K562 (cell line): Measurements from ENCODE around the gene HDAC5. TPM values are rescaled to one million over a fixed set of nuclear protein-coding genes. Genes with fewer than 3 reads are reported as not detected.

ENCODE experiments used
- CGGBP1 ChIP-seq: fragments of 250-450 bp; sonication (Bioruptor Pico); IDR thresholded peaks from 2 replicates; pipeline ENCODE4 v1.9.0; 2021; ENCODE audit warnings: mild to moderate bottlenecking
- CREB5 ChIP-seq: fragments of 250-450 bp; sonication (Bioruptor Pico); IDR thresholded peaks from 2 replicates; pipeline ENCODE4 v1.5.0; 2020; ENCODE audit warnings: mild to moderate bottlenecking
- E2F5 ChIP-seq: sonication (generic); formaldehyde crosslinking; IDR thresholded peaks from 2 replicates; pipeline ENCODE4 v1.8.0; 2022; ENCODE audit warnings: mild to moderate bottlenecking, missing genetic modification reagents
- FIP1L1 ChIP-seq: fragments of 200-400 bp; formaldehyde crosslinking; IDR thresholded peaks from 2 replicates; pipeline ENCODE4 v1.6.1; 2018; ENCODE audit warnings: mild to moderate bottlenecking, low read depth, low read length; ENCODE audit not compliant: poor library complexity, severe bottlenecking
- IRF2 ChIP-seq: sonication (generic); formaldehyde crosslinking; IDR thresholded peaks from 2 replicates; pipeline ENCODE4 v1.8.1; 2022; ENCODE audit warnings: mild to moderate bottlenecking, missing genetic modification reagents
- JUN ChIP-seq, 2 experiments: sonication (generic) in 1 of 2; formaldehyde crosslinking in 1 of 2; IDR thresholded peaks; 2 replicates each; pipeline versions ENCODE4 v1.6.1 to v1.8.0; 2012 to 2022; ENCODE audit warnings: borderline replicate concordance in 2 of 2, mild to moderate bottlenecking in 2 of 2, improper control_type of control experiment in 1 of 2, low read depth in 1 of 2, low read length in 1 of 2, missing genetic modification reagents in 1 of 2
- KDM4B ChIP-seq, 2 experiments: fragments of 450-650 bp in 1 of 2; sonication (generic) in 1 of 2; IDR thresholded peaks; 2 replicates each; pipeline ENCODE4 v1.6.1; 2016 to 2017; ENCODE audit warnings: borderline replicate concordance in 2 of 2, antibody characterized with exemption in 1 of 2, low read depth in 1 of 2, mild to moderate bottlenecking in 1 of 2
- LEF1 ChIP-seq: fragments of 450-650 bp; IDR thresholded peaks from 2 replicates; pipeline ENCODE4 v1.6.1; 2016; ENCODE audit warnings: mild to moderate bottlenecking
- MAZ ChIP-seq, 2 experiments: fragments of 450-650 bp in 1 of 2; sonication (generic) in 1 of 2; formaldehyde crosslinking; IDR thresholded peaks in 1 of 2; conservative IDR thresholded peaks in 1 of 2; 2 replicates each; pipeline versions ENCODE4 v1.4.0 to v1.5.0; 2020; ENCODE audit warnings: mild to moderate bottlenecking in 1 of 2, missing genetic modification reagents in 1 of 2
- MTA3 ChIP-seq: fragments of 450-650 bp; formaldehyde crosslinking; IDR thresholded peaks from 2 replicates; pipeline ENCODE4 v1.6.1; 2017; ENCODE audit warnings: mild to moderate bottlenecking, borderline replicate concordance
- MYC ChIP-seq, 2 experiments: fragments of 250-450 bp in 1 of 2; sonication (Bioruptor Pico) in 1 of 2; IDR thresholded peaks; 2 replicates each; pipeline versions ENCODE4 v1.5.1 to v1.6.1; 2012 to 2021; ENCODE audit warnings: low read depth in 2 of 2, borderline replicate concordance in 1 of 2, improper control_type of control experiment in 1 of 2, low read length in 1 of 2, mild to moderate bottlenecking in 1 of 2, moderate library complexity in 1 of 2
- NFRKB ChIP-seq: fragments of 450-650 bp; IDR thresholded peaks from 2 replicates; pipeline ENCODE4 v1.6.1; 2016; ENCODE audit warnings: low read depth
- NRF1 ChIP-seq, 2 experiments: fragments of 450-650 bp; IDR thresholded peaks in 1 of 2; conservative IDR thresholded peaks in 1 of 2; 2 replicates each; pipeline ENCODE4 v1.6.1; 2014; ENCODE audit warnings: mild to moderate bottlenecking in 2 of 2
- POLR2H ChIP-seq: IDR thresholded peaks from 2 replicates; pipeline ENCODE4 v1.6.1; 2016; ENCODE audit warnings: missing genetic modification characterization, low read depth, mild to moderate bottlenecking, control low read depth, missing compliant biosample characterization, moderate library complexity
- POLR3G ChIP-seq: IDR thresholded peaks from 2 replicates; pipeline ENCODE4 v1.6.1; 2011; ENCODE audit not compliant: insufficient read length, insufficient replicate concordance; ENCODE audit errors: extremely low read depth
- RAD21 ChIP-seq, 2 experiments: fragments of 250-450 bp in 1 of 2; fragments of 450-650 bp in 1 of 2; sonication (Bioruptor Pico) in 1 of 2; formaldehyde crosslinking in 1 of 2; IDR thresholded peaks in 1 of 2; conservative IDR thresholded peaks in 1 of 2; 2 replicates each; pipeline versions ENCODE4 v1.4.0 to v1.8.0; 2020 to 2022; ENCODE audit warnings: mild to moderate bottlenecking in 2 of 2, moderate library complexity in 1 of 2
- RBM14 ChIP-seq: fragments of 200-400 bp; formaldehyde crosslinking; IDR thresholded peaks from 2 replicates; pipeline ENCODE4 v1.6.1; 2018; ENCODE audit warnings: low read depth, mild to moderate bottlenecking, low read length, moderate library complexity, borderline replicate concordance; ENCODE audit not compliant: insufficient read depth
- RBM22 ChIP-seq: fragments of 200-400 bp; formaldehyde crosslinking; IDR thresholded peaks from 2 replicates; pipeline ENCODE4 v1.6.1; 2018; ENCODE audit warnings: low read length, low read depth; ENCODE audit not compliant: poor library complexity, severe bottlenecking
- ZBTB7A ChIP-seq: IDR thresholded peaks from 2 replicates; pipeline ENCODE4 v1.6.1; 2011; ENCODE audit warnings: low read depth, mild to moderate bottlenecking, low read length, moderate library complexity, borderline replicate concordance; ENCODE audit not compliant: control insufficient read depth
- ZKSCAN1 ChIP-seq: fragments of 150-350 bp; IDR thresholded peaks from 2 replicates; pipeline ENCODE4 v1.6.1; 2016; ENCODE audit warnings: low read depth, low read length
- ZNF311 ChIP-seq: fragments of 250-450 bp; sonication (Bioruptor Pico); IDR thresholded peaks from 2 replicates; pipeline ENCODE4 v1.4.0; 2020; ENCODE audit warnings: mild to moderate bottlenecking, moderate library complexity
- ZNF583 ChIP-seq: fragments of 250-450 bp; sonication (Bioruptor Pico); IDR thresholded peaks from 2 replicates; pipeline ENCODE4 v1.4.0; 2020
- polyA plus RNA-seq, 8 experiments: library from polyadenylated mRNA; depleted of rRNA in 4 of 8; stranded (reverse) in 5 of 8; unstranded in 3 of 8; fragments of >200 nt; fragmentation: Nextera tagmentation in 2 of 8; fragmentation: Illumina TruSeq in 1 of 8; extraction: Ambion mirVana in 2 of 8; extraction: Trizol in 1 of 8; gene quantifications; 2 replicates each; pipeline versions ENCODE4 v1.2.1 to v1.2.3, GENCODE V29; 2011 to 2014; ENCODE audit warnings: inconsistent platforms in 1 of 8, missing spikeins in 1 of 8
- total RNA-seq, 7 experiments: library from RNA; depleted of rRNA in 6 of 7; stranded (reverse); fragments of >200 nt in 6 of 7; fragmentation: Illumina TruSeq in 2 of 7; extraction: Trizol in 2 of 7; gene quantifications; 2 replicates each; pipeline versions ENCODE4 v1.2.1 to v1.2.3, GENCODE V29; 2011 to 2021; ENCODE audit warnings: low replicate concordance in 1 of 7

Gene HDAC5
- total and polyA plus RNA-seq, 9 of the 15 experiments (the other 6 are each of a cell fraction or from before 2014, with no cell fraction given), result 0.45 to 26.2 (median 16.4) TPM

- no peak for TF ChIP-seq CREB5 (CRISPR knock-in tag)
- TF ChIP-seq E2F5, result no peak
- TF ChIP-seq RAD21 (CRISPR knock-in tag; conservative IDR thresholded peaks at IDR 0.05 in 1 of 2, IDR thresholded peaks at IDR 0.05 in 1 of 2), result peak in 1 of 2 experiments; percentile 18; a peak in 1 of 4 replicates
- peak; percentile 91 to 92 for TF ChIP-seq NRF1 (conservative IDR thresholded peaks at IDR 0.05 in 1 of 2, IDR thresholded peaks at IDR 0.05 in 1 of 2)
- TF ChIP-seq FIP1L1, result peak; percentile 32
- no peak for TF ChIP-seq KDM4B (IDR thresholded peaks at IDR 0.05; ENCODE audit: borderline replicate concordance in 2 of 2, low read depth in 1 of 2)
- TF ChIP-seq ZKSCAN1, result no peak
- no peak for TF ChIP-seq ZNF583 (CRISPR knock-in tag)
- TF ChIP-seq MYC (IDR thresholded peaks at IDR 0.05; ENCODE audit: low read depth, low read length), result peak; percentile 71
- no peak for TF ChIP-seq MYC (CRISPR knock-in tag; IDR thresholded peaks at IDR 0.05; ENCODE audit: borderline replicate concordance, low read depth)
- TF ChIP-seq NFRKB, result no peak
- TF ChIP-seq RBM14, result no peak
- no peak; the same call in 1 of the 2 replicates for TF ChIP-seq MTA3
- no peak for TF ChIP-seq POLR2H (tag)
- no peak for TF ChIP-seq POLR3G
- no peak for TF ChIP-seq CGGBP1 (CRISPR knock-in tag)
- TF ChIP-seq IRF2 (CRISPR knock-in tag), result no peak
- peak; percentile 12; the same call in 1 of the 2 replicates for TF ChIP-seq JUN (IDR thresholded peaks at IDR 0.05; ENCODE audit: borderline replicate concordance, low read depth, low read length)
- TF ChIP-seq JUN (CRISPR knock-in tag; IDR thresholded peaks at IDR 0.05; ENCODE audit: borderline replicate concordance), result no peak
- no peak for TF ChIP-seq ZBTB7A
- peak; percentile 27 for TF ChIP-seq RBM22
- TF ChIP-seq MAZ (CRISPR knock-in tag; conservative IDR thresholded peaks at IDR 0.05 in 1 of 2, IDR thresholded peaks at IDR 0.05 in 1 of 2), result peak; percentile 56 to 66
- TF ChIP-seq LEF1, result peak; percentile 68
- TF ChIP-seq ZNF311 (CRISPR knock-in tag), result no peak
Measured at GRCh38 chr17:44110823-44111633, 12.4 kb downstream of the HDAC5 start (continued).
